NCI-H748 (cell line): ENCODE measurements around the gene PIGQ.

ENCODE experiments used
- DNase-seq: peaks from one replicate; lab custom pipeline; 2025; ENCODE audit not compliant: unreplicated experiment; lab: John Stamatoyannopoulos, UW

PIGQ gene

GRCh38 chr16:569445-570254, at the start of gene PIGQ:
Gene PIGQ (plus strand): TSS chr16:569968. CDS start chr16:574075, 4,107 bp downstream.
- DNase-seq = peak; percentile 58

DNA sequence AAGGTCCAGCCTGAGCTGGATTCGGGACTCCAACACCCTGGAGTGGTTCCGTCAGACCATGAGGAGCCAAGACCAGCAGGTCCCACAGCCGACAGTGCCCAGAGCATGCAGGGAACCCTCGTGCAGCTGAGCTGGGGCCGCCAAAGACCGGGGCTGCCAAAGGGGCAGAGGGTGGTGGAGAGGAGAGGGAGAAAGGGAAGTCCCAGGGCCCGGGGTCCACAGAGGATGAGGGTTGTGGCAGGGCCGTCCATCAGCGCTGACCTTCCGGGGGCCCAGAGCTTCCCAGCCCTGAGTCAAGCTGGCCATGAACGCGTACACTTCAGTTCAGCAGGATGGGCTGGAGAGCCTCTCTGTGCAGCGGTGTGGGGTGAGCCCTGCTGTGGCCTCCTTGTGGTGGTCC, 48.9 kb upstream of the PIGQ start:
- no peak for DNase-seq

DNA sequence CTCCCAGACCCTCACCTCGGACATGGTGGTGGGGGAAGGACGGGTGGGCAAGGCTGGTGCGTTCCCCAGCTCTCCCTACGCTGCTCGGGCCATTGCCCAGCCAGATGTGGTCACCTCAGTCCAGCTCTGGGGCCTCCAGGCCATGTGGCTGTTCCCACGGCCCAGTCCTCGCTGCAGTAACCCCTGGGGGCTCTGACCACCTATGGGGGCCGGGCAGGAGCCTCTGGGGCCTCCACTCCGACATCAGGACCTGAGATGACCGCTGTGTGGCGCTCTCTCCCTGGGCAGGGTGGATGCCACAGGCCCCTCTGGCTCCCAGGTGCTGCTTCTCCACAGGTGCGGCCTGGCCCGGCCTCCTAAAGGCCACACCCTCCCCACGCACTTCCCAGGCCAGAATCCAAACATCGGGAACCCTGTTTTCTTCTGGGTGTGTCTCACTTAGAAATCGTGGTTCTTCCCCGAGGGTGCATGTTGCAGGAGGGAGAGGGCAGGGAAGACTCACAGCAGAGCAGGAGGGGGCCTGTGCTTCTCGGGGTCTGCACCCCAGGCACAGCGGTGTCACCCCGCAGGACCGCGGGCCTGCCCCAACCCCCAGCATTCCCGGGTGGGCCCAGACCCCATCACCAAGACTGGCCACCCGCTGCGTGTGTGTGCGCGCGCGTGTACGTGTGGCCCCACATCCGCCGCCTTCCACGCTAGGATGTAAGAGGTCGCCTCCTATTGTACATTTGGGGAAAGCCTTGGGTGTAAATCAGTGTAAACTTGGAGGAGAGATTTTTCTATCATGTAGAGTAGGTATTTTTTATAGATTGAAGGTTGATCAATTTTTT, 48.2 kb upstream of the PIGQ start:
- peak; percentile 27 for DNase-seq

DNA sequence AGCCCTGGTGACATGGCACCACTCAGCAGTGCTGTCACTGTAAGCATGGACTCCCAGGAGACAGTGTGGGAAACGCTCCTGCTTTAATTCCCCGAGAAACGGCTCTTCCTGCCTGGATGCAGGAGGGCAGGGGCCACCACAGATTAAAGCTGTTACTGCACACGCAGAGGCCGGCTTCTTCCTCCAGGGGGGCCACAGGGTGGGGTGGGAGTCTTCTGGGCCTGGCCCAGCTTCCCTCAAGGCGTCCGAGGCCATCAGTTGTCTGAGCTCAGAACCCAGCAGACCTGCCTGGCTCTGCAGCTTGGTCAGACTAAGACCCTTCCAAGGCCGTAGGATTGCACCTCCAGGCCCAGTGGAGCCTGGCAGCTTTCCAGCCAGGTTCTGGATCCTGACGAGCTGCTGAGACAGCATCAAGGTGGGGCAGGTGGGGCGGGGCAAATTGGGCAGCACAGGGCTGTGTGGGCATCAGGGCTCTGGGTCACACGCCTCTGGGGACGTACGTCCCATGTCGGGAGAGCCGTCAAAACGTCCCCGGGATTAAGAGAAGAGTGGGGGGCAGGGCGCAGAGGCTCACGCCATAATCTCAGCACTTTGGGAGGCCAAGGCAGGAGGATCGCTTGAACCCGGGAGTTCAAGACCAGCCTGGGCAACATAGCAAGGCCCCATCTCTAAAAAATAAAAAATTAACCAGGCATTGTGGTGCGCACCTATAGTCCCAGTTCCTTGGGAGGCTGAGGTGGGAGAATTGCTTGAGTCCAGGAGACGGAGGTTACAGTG, 47.3 kb upstream of the PIGQ start:
- no peak for DNase-seq

GRCh38 chr16:523097-523741, 46.5 kb upstream of the PIGQ start:
- no peak for DNase-seq

DNA sequence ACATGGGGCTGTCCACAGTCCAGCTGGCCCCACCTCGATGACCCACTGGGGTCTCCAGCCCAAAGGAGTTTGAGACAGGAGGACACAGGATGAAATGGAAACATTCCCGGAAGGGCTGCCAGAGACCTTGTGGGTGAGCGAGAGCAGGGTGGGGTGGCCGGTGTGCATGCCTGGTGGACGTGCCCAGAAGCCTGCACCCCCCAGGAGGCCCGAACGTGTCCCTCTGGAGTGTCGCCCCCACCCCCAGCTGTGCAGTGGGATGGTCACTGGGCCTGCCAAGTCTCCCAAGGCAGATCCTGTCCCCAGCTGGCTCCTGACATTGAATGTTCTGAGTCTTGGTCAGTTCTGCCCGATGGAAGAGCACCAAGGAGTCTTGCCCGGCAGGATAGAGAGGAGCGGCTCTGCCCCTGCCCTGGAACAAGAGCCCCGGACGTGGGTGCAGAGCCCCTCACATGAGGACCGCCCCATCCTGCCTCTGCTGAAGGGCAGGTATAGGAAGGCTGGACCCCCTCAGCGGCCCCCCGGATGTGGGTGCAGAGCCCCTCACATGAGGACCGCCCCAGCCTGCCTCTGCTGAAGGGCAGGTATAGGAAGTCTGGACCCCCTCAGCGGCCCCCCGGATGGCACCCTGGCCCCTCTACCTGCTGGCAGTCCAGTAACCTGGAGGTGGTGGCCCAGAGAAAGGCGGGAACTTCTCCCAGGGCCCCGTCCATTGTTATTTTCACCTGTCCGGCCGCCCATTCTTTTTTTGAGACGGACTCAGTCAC, 45.3 kb upstream of the PIGQ start:
- no peak for DNase-seq

GRCh38 chr16:525123-525519, 44.6 kb upstream of the PIGQ start:
- no peak for DNase-seq

GRCh38 chr16:525520-526180, 44.1 kb upstream of the PIGQ start:
- DNase-seq = no peak

DNA sequence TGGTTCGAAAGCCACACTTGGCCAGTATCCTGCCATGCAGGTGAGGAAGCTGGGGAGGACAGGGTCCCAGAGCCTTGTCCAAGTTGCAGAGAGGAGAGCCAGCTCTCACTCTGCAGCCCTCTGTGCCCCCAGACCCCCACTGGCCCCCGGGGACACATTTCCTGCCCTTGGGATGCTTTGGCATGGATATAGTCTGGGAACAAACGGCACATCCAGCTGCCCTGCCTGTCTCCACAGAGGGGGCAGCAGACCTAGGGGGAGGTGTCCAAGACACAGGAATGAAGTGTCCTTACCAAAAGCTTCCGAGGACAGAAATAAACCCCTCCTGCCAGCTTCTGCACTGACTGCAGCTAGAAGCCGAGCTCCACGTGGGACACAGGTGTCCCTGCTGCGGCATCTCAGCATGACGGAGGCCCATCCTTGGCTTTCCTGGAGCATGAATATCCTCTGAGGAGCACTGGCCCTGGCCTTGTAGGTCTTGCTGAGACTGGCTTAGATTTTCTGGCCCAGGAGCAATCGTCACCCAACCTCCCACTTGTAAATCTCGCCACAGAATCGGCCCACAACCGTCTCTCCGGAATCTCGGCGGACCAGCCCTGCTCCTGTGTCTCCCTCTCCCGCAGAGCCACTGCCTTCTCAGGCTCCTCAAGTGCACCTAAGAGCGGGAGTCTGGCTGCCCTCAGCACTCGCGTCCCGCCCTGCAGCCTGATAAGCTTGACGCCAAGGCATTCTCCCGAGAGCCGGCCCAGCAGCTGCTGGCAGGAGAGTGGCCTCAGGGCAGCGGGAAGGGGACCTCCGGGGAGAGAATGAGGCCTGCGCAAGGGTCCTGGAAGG, 43.4 kb upstream of the PIGQ start:
- peak; percentile 64 for DNase-seq

- DNase-seq = peak; percentile 91
Observed at GRCh38 chr16:527015-527903, 42.5 kb upstream of the PIGQ start, which contains the start of gene CAPN15. Gene CAPN15 (plus strand): TSS chr16:527712. CDS start chr16:546839, 19,127 bp downstream.

DNA sequence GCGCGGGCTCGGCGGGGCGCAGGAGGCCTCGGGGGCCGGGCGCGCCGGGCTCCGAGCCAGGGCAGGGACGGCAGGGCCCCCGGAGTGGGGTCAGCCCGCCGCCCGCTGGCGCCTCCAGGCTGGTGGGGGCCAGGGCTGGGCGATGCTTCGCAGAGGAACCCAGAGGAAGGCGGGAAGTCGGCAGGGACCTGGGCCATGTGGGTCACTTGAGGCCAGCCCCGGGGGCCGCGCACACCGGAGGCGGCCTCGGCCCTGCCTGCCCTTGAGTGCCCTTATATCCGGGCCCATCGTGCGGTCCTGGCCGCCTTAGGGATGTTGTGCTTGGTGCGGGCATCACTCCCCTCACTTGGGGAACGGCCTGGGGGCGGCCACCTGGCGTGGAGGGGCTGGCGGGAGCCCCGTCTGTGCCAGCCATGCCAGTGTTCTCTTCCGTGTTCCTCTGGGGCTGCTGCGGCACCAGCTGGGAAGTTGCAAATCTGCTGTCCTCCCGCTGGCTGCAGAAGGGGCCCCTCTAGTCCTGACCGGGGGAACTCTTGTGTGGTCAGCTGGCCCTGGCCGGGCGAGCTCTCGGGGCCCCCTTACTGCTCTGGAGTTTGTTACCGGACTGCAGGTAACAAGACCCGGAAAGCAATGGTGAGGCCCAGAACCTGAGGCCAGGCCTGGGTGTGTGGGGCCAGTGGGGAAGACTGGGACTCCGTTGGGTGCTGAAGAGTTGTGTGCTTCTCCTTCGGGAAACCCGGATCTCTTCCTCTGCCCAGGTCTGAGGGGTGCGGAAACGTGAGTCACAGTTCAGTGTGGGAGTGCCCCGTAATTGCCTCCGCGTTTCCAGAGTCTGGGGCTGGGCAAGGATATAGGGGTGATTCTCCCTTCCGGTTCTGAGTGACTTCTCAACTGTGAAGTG, 41.4 kb upstream of the PIGQ start:
- DNase-seq = peak; percentile 28

- DNase-seq = no peak
Observed at GRCh38 chr16:529012-529575, 40.7 kb upstream of the PIGQ start.

GRCh38 chr16:530111-530817, 39.5 kb upstream of the PIGQ start:
- no peak for DNase-seq

- no peak for DNase-seq
Observed at GRCh38 chr16:531494-532125, 38.2 kb upstream of the PIGQ start.
